GM21786 (cell line): ENCODE data around the gene ELANE.
"Not testable (repeated sequence)": the region's sequence is repeated elsewhere in the genome, so short reads cannot be mapped to it uniquely, and the experiment has no call there.

Experiments
- ATAC-seq: cut with Tn5 transposase; IDR thresholded peaks from one replicate; pipeline ENCODE4 v1.9.1; 2021; ENCODE audit not compliant: unreplicated experiment

The ELANE gene

GRCh38 chr19:876780-877314 is 24.7 kb downstream of the ELANE start:
- ATAC-seq: no peak

DNA sequence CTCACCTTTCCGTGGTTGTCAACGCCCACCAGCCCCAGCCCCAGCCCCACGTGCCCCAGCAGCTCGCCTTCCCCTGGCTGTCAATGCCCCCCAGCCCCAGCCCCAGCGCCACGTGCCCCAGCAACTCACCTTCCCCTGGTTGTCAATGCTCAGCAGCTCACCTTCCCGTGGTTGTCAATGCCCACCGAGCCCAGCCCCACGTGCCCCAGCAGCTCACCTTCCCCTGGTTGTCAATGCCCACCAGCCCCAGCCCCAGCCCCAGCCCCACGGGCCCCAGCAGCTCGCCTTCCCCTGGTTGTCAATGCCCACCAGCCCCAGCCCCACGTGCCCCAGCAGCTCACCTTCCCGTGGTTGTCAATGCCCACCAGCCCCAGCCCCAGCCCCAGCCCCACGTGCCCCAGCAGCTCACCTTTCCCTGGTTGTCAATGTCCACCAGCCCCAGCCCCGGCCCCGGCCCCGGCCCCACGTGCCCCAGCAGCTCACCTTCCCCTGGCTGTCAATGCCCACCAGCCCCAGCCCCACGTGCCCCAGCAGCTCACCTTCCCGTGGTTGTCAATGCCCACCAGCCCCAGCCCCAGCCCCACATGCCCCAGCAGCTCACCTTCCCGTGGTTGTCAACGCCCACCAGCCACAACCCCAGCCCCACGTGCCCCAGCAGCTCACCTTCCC is 26.0 kb downstream of the ELANE start:
- ATAC-seq: not testable (repeated sequence)

- ATAC-seq: not testable (repeated sequence)
These were observed 26.9 kb downstream of the ELANE start for GRCh38 chr19:878751-879561.

DNA sequence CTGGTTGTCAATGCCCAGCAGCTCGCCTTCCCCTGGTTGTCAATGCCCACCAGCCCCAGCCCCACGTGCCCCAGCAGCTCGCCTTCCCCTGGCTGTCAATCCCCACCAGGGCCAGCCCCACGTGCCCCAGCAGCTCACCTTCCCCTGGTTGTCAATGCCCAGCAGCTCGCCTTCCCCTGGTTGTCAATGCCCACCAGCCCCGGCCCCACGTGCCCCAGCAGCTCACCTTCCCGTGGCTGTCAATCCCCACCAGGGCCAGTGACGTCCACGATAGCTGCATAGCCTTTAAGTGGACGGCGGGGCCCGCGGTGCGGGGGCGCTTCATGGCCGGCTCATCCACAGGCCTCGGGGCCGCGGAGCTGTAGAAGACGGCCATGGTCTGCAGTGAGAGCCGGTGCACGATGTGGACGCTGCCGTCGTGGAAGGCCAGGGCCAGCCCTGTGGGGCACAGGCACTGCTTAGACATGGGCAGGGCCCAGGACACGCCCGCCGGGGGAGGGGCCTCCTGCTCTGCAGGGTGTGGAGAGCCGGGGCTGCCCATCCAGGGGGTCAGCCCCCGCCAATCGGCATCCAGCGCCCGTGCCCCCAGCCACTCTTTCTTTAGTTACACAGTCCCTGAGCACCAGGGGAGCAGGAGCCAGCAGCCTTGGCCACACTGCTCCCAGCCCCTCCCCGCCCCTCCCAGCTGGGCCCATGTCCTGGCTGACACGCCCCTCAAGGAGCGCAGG is 27.8 kb downstream of the ELANE start:
- ATAC-seq: no peak

DNA sequence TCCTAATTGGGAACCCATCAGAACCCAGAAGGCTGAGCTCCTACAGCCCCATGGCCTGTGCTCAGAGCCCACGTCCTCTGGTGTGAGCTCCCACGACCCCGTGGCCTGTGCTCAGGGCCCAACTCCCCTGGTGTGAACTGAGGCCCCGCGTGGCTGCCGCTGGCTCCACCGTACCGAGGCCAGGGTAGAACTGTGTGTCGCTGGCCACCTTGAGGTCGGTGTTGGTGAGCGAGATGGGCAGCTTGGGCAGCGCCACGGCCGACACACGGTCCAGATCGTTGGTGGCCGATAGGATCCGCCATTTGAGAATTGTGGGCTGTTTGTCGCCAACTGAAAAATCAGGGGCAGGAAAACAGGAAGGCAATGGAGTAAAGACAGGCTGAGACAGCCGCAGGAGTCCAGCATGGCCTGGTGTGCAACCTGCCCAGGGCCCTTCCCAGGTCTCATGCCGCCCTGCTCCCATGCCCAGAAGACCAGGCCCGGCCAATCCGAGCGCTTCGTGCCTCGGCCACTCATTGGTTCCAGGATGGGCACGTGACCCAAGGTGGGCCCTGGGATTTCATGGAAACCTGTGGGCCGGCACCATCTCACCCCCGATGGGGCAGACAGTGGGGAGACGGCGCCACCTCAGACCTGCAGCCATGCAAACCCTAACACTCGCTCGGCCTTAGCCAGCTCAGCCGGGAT is 29.4 kb downstream of the ELANE start:
- no peak for ATAC-seq

DNA sequence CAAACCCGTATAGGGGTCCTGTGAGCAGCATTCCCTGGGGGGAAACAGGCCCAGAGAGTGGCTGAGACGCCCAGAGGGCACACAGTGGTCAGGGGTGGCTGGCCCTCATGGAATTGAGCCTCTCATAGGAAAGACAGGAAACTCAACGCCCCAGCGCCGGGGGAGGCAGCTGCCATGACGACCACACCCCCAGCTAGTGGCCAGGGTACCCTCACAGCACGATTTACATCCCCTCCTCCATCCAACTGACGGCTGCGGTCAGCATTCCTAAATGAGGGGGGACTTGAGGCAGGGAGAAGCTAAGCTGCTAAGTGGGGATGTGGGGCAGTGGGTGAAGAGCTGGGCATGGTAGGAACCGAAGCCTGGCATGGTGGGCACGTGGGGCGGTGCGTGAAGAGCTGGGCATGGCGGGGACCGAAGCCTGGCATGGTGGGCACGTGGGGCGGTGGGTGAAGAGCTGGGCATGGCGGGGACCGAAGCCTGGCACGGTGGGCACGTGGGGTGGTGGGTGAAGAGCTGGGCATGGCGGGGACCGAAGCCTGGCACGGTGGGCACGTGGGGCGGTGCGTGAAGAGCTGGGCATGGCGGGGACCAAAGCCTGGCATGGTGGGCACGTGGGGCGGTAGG is 30.9 kb downstream of the ELANE start:
- ATAC-seq: no peak

GRCh38 chr19:883661-884211 is 31.6 kb downstream of the ELANE start:
- no peak for ATAC-seq

DNA sequence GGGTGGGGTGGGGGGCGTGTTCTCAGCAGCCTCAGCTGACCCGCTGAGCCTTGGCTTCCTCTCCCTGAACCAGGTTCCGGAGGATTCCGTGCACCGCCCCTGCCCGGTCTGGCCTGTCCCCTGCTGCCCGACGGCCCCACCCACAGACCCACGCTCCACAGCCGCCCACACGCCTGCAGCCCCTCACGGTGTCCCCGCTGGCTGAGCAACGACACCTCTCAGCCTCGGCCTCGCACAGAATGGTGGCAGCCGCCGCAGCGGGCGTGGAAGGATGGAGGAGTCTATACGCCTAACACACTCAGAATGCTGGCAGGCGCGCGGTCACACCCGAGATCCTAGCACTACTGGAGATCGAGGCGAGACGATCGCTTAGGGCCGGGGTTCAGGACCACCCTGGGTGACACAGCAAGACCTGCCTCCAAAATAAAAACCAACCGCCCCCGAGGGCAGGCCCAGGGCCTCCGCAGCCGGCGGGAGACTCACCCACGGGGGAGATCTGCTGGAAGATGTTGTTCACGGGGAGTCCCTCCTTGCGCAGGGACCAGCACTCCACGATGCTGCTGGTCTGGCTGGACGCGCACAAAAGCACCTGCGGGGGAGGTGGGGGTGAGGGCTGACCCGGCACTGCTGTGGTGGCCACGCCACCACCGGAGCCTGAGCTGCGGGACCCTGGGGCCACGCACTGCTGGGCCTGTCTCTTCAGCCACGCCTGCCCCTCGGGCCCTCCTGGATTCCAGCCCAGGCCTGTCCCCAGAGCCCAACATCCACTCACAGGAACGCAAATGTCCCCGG is 32.5 kb downstream of the ELANE start:
- no peak for ATAC-seq

GRCh38 chr19:885536-886224 is 33.6 kb downstream of the ELANE start:
- ATAC-seq: no peak

DNA sequence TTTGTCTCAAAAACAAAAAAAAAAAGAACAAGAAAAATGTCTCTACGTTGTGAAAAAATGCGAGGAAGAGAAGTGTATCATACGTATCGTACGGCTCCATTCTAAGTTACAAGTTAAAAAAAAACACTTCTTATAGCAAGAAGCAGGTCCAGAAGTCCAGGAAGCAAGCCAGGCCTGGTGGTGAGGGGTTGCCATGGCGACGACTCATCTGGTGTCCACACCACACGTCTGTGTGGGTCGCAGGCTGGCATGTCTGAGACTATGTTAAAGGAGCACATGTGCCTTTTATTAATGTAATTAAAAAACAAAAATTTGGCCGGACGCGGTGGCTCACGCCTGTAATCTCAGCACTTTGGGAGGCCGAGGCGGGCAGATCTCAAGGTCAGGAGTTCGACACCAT is 35.0 kb downstream of the ELANE start:
- ATAC-seq: no peak

- no peak for ATAC-seq
These were observed 35.5 kb downstream of the ELANE start for GRCh38 chr19:887599-887998.

DNA sequence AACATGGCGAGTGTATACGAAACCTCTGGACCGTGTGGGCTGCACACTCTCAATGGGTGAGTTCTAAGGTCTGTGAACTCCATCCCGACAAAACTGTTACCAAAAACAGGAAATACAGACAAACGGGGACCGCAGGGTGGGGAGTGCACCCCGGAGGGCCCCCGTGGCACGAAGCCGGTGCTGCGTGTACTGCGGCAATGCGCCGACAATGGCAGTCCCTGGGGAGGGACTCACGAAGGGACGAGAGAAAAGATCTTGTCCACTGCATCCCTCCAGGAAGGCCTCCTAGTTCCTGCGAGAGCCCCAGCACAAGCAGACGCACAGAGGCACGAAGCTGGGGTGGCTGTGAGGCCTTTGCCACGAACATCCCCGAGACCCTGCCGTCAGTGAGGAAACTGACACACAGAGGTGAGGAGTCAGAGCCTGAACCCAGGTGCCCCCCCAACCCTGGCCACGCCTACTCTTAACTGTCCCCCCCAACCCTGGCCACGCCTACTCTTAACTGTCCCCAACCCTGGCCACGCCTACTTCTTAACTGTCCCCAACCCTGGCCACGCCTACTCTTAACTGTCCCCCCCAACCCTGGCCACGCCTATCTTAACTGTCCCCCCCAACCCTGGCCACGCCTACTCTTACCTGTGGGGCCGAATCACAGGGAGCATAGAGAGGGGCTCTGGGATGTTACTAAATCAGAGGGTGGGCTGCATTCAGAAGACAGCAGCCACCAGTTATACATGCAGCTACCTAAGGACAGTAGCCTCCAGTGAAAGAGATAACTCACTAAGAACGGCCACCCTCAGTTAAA is 36.7 kb downstream of the ELANE start:
- ATAC-seq: no peak

DNA sequence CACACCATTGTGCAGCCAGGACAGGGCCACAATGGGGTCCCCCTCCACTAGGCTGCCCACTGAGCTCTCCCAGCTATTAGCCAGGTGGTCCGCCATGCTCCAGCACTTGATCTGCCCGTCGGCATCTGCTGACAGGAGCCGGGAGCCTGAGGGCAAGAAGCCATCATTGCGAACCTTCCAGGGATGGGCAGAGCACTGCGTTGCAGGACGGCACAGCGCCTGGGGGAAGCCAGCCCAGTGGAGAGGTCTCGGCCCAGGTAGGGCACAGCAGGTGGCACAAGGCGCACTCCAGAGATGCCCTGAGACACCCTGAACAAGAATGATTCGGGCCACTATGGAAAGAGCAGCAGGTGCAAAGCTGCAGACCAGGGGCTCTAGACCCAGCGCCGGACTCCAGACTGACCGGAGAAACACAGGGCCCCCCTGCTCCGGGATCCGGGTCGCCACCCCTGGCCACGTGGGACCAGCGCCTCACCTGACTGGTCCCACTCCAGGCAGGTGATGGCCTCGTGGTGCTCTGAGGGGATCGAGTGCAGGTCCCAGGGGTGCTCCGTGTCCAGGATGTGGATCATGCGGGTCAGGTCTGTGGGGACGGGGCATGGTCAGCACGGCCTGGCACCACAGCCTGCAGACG is 37.7 kb downstream of the ELANE start:
- ATAC-seq: no peak

DNA sequence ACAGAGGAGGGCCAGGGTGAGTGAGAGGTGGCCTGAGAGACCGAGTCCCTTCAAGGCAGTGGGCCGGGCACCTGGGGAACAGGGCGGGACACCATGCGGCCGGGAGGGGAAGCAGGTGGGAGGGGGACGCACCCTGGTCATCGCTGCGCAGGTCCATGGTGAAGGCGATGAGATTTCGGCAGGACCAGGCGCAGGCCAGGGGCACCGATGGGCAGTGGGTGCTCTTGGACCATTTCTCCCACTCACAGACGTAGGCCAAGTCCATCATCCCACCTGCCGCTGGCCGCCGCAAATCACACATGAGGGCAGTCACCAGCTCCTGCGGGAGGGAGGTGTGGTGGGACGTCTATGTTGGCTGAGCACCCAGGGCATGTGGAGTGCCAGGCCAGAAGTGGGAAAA is 38.7 kb downstream of the ELANE start:
- ATAC-seq: no peak

DNA sequence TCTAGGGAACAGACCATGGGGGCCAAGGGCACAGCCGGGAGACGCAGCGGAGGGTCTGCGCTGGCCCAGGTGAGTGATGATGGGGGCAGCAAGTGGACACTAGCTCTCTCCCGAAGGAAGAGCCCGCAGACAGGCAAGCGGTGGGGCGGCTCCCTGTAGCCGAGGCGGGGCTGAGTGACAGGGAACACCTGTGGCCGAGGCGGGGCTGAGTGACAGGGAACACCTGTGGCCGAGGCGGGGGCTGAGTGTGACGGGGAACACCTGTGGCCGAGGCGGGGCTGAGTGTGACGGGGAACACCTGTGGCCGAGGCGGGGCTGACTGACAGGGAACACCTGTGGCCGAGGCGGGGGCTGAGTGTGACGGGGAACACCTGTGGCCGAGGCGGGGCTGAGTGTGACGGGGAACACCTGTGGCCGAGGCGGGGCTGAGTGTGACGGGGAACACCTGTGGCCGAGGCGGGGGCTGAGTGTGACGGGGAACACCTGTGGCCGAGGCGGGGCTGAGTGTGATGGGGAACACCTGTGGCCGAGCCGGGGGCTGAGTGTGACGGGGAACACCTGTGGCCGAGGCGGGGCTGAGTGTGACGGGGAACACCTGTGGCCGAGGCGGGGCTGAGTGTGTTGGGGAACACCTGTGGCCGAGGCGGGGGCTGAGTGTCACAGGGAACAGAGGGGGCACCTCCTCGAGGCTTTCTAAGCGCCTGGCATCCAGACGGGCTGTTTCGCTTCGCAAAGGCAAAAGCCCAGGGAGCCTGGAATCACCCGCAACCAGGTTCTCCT is 39.5 kb downstream of the ELANE start:
- not testable (repeated sequence) for ATAC-seq

DNA sequence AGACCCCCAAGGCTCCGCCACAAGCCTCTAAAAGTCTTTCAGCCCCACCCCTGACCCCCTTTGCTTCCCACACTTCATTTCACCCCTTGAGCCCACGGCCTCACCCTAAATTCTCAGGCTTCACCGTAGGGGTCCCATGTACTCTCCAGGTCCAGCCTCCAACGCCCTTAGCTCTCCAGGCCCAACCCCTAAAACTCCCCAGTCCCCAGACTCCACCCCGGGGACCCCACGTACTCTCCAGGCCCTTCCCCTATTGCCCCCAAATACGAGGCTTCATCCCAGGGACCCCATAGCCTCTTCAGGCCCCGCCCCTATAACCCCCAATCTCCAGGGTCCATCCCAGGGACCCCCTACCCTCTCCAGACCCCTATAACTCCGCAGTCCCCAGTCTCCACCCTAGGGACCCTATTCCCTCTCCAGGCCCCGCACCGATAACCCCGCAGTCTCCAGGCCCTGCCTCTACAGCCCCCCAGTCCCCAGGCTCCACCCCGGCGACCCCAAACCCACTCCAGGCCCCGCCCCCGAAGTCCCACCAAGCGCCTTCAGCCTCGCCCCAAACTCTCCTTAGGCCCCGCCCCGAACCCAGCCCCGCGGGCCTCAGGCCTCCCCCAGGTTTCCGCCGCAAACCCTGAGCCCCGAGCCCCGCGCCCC is 40.3 kb downstream of the ELANE start:
- ATAC-seq: no peak
